Measurements from ENCODE around the gene CNTRL. TPM values are rescaled to one million over a fixed set of nuclear protein-coding genes. Genes with fewer than 3 reads are reported as not detected.
"Not testable (repeated sequence)": the region's sequence is repeated elsewhere in the genome, so short reads cannot be mapped to it uniquely, and the experiment has no call there.

Gene CNTRL
- total RNA-seq, 1 donor from 2014 or later: 8.5 TPM

GRCh38 chr9:121088576-121088975 lies 13.8 kb downstream of the CNTRL start:
- Histone ChIP-seq H3K36me3 (peaks cover under 1 to 18% of the 10 kb centered on the region in 2 donors), H3K4me1 (no peaks in the 10 kb centered on the region), H3K4me3 (no peak overlapping the region), H3K9me3 (no peaks in the 10 kb centered on the region), H3K27me3 (no peaks in the 10 kb centered on the region), H3K27ac (no peak overlapping the region)
- DNase-seq (ENCODE audit: low spot score in 2 of 2): no peak
- intact Hi-C loops (cut with DNase I): no loop called here
- TF ChIP-seq CTCF (IDR thresholded peaks at IDR 0.05): no peak

- H3K4me1 ChIP-seq; DNase-seq (ENCODE audit: low spot score in 2 of 2); H3K9me3 ChIP-seq; H3K4me3 ChIP-seq; H3K27ac ChIP-seq; intact Hi-C loops (cut with DNase I); H3K27me3 ChIP-seq: not testable (repeated sequence)
- peaks cover 0 to 26% of the 10 kb centered on the region in 2 donors for H3K36me3 ChIP-seq
These were observed 16.0 kb downstream of the CNTRL start for GRCh38 chr9:121090743-121091142.

GRCh38 chr9:121095057-121095456 lies 20.3 kb downstream of the CNTRL start:
- no peak for DNase-seq (ENCODE audit: low spot score in 2 of 2)
- intact Hi-C loops (cut with DNase I): no loop called here
- Histone ChIP-seq H3K36me3 (peaks cover 10 to 54% of the 10 kb centered on the region in 2 donors), H3K27me3 (no peaks in the 10 kb centered on the region), H3K4me3 (no peak overlapping the region), H3K4me1 (no peaks in the 10 kb centered on the region), H3K9me3 (no peaks in the 10 kb centered on the region), H3K27ac (no peak overlapping the region)
- no peak for TF ChIP-seq CTCF (IDR thresholded peaks at IDR 0.05)

GRCh38 chr9:121098567-121099198 lies 23.9 kb downstream of the CNTRL start:
- intact Hi-C loops (cut with DNase I): no loop called here
- no peak for TF ChIP-seq CTCF (IDR thresholded peaks at IDR 0.05)
- H3K4me3 ChIP-seq: no peak overlapping the region

GRCh38 chr9:121104054-121104453 lies 29.3 kb downstream of the CNTRL start:
- H3K27me3 ChIP-seq; H3K36me3 ChIP-seq; H3K4me3 ChIP-seq; H3K9me3 ChIP-seq; H3K27ac ChIP-seq; intact Hi-C loops (cut with DNase I); DNase-seq (ENCODE audit: low spot score in 2 of 2); H3K4me1 ChIP-seq: not testable (repeated sequence)

More at GRCh38 chr9:121098567-121099198, 23.9 kb downstream of the CNTRL start:
- Histone ChIP-seq H3K36me3 (peaks cover 10 to 43% of the 10 kb centered on the region in 2 donors), H3K9me3 (peaks cover 0 to 3% of the 10 kb centered on the region in 2 donors), H3K27ac (no peak overlapping the region), H3K4me1 (no peaks in the 10 kb centered on the region), H3K27me3 (no peaks in the 10 kb centered on the region)
- no peak for DNase-seq (ENCODE audit: low spot score in 2 of 2)

- DNase-seq (ENCODE audit: low spot score in 2 of 2): no peak
- no peak for TF ChIP-seq CTCF (IDR thresholded peaks at IDR 0.05)
These were observed 30.8 kb downstream of the CNTRL start for GRCh38 chr9:121105531-121105930.

GRCh38 chr9:121107029-121107428 lies 32.3 kb downstream of the CNTRL start:
- Histone ChIP-seq H3K4me1 (no peaks in the 10 kb centered on the region), H3K4me3 (no peak overlapping the region), H3K27ac (no peak overlapping the region), H3K9me3 (peaks cover 0 to 3% of the 10 kb centered on the region in 2 donors), H3K27me3 (no peaks in the 10 kb centered on the region), H3K36me3 (no peaks in the 10 kb centered on the region)
- intact Hi-C loops (cut with DNase I): no loop called here
- TF ChIP-seq CTCF (IDR thresholded peaks at IDR 0.05): no peak
- DNase-seq (ENCODE audit: low spot score in 2 of 2): no peak

More at GRCh38 chr9:121105531-121105930, 30.8 kb downstream of the CNTRL start:
- Histone ChIP-seq H3K9me3 (peaks cover 0 to 3% of the 10 kb centered on the region in 2 donors), H3K36me3 (no peaks in the 10 kb centered on the region), H3K27me3 (no peaks in the 10 kb centered on the region), H3K27ac (no peak overlapping the region), H3K4me3 (no peak overlapping the region), H3K4me1 (no peaks in the 10 kb centered on the region)
- intact Hi-C loops (cut with DNase I): no loop called here

All from ascending aorta (tissue), 2 donors.